Placental pericyte (primary cell): ENCODE results near the gene RLN1. TPM values are rescaled to one million over a fixed set of nuclear protein-coding genes. Genes with fewer than 3 reads are reported as not detected.

Experiments
- small RNA-seq: library from RNA; depleted of rRNA; stranded (forward); fragments of <200 nt; gene quantifications from one replicate; pipeline ENCODE3, GENCODE V24; 2012; ENCODE audit warnings: low replicate concordance
- total RNA-seq: library from RNA; depleted of rRNA; stranded (reverse); fragments of >200 nt; gene quantifications from 2 replicates; pipeline ENCODE4 v1.2.3, GENCODE V29; 2012

The RLN1 gene, protein sequence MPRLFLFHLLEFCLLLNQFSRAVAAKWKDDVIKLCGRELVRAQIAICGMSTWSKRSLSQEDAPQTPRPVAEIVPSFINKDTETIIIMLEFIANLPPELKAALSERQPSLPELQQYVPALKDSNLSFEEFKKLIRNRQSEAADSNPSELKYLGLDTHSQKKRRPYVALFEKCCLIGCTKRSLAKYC
- not detected in 2 replicates for total RNA-seq

DNA sequence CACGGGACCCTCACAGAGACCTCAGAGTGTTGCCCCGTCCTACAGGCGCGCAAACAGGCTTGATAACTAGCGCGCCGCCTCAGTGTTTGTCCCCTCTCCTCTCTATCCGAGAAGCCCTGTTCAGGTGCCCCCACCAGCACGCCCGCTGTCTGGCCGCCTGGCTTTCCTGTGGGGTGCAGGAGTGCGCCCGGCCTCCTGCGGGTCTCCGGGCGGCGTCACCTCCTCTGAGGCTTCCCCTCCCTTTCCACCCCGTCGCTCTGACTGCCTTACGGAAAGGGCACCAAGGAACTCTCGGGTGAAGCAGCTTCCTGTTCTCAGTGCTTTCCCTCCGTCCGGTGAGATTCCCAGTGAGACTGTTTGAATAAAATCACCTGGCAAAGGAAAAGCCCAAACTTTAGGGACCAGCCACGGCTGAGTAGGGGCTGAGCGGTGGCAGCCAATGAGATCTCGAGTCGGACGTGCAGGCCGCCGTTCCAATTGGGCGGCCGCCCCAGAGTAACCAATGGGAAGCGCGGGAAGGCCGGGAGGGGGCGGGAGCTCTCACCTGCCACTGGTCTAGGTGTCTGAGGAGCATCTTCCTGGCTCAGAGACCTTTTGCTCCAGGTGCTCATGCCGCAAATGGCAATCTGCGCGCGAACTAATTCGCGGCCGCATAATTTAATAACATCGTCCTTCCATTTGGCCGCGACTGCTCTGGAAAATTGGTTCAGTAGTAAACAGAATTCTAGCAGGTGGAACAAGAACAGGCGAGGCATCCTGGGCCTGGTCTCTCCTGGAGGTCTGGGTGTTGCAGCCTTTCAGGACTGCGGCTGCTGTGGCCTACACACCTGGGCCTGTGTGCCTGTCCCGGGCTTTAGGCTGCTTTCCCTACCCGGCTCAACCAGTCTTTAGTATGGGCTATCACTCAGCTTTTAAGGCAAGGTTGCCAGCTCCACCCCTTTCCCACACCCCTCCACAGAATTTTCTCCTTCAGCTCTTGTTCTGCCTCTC lies at the start of gene RLN1:
Gene RLN1, minus strand, starts transcription at position 885 of the 990 bp plus-strand sequence. Its CDS starts 130 bp downstream, at position 755.

DNA sequence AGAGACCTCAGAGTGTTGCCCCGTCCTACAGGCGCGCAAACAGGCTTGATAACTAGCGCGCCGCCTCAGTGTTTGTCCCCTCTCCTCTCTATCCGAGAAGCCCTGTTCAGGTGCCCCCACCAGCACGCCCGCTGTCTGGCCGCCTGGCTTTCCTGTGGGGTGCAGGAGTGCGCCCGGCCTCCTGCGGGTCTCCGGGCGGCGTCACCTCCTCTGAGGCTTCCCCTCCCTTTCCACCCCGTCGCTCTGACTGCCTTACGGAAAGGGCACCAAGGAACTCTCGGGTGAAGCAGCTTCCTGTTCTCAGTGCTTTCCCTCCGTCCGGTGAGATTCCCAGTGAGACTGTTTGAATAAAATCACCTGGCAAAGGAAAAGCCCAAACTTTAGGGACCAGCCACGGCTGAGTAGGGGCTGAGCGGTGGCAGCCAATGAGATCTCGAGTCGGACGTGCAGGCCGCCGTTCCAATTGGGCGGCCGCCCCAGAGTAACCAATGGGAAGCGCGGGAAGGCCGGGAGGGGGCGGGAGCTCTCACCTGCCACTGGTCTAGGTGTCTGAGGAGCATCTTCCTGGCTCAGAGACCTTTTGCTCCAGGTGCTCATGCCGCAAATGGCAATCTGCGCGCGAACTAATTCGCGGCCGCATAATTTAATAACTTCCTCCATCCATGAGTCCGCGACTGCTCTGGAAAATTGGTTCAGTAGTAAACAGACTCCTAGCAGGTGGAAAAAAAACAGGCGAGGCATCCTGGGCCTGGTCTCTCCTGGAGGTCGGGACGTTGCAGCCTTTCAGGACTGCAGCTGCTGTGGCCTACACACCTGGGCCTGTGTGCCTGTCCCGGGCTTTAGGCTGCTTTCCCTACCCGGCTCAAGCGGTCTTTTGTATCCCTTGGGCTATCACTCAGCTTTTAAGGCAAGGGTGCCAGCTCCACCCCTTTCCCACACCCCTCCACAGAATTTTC lies 35.6 kb downstream of the RLN1 start, which contains the start of gene RLN2:
Gene RLN2, minus strand, starts transcription at position 877 of the 956 bp plus-strand sequence. Its CDS starts 136 bp downstream, at position 741.

Small RNAs within 50 kb of the gene (small RNA-seq; reads per million reads assigned to genes)
- gene AL135786.1 = not detected
- not detected for gene HMGN2P31

Other genes with a start within 250 kb of the RLN1 start
- 0.22 TPM in 1 of 2 replicates, not detected in the other for gene INSL6, start 154.2 kb downstream of the RLN1 start, total RNA-seq
- gene INSL4, start 108.5 kb downstream of the RLN1 start, total RNA-seq = not detected in 2 replicates
- gene RLN2, start 35.2 kb downstream of the RLN1 start, total RNA-seq = not detected in 2 replicates
- 7.4 and 26.2 TPM in 2 replicates for gene PLGRKT, start 98.0 kb upstream of the RLN1 start, total RNA-seq
- 6.6 and 25.6 TPM in 2 replicates for gene CD274, start 110.7 kb upstream of the RLN1 start, total RNA-seq
- 16.0 and 49.5 TPM in 2 replicates for gene PDCD1LG2, start 170.7 kb upstream of the RLN1 start, total RNA-seq